ENCODE results near the gene SLC35F6. TPM values are rescaled to one million over a fixed set of nuclear protein-coding genes. Genes with fewer than 3 reads are reported as not detected.
"Not testable (repeated sequence)": the region's sequence is repeated elsewhere in the genome, so short reads cannot be mapped to it uniquely, and the experiment has no call there.

The SLC35F6 gene
- total and polyA plus RNA-seq, 2 donors (not counting 1 experiment from before 2014, with no cell fraction given), result 10.4 to 15.2 TPM

GRCh38 chr2:26758790-26759321 lies 5.2 kb upstream of the SLC35F6 start:
- CTCF ChIA-PET, result no interaction called here
- POLR2A ChIA-PET, result no interaction called here
- no peak overlapping the region for H3K4me2 ChIP-seq (replicated peaks; ENCODE audit: low read depth, low read length, poor library complexity, severe bottlenecking)
- H3K27ac ChIP-seq (ENCODE audit: low read length in 2 of 2), result no peak overlapping the region
- ATAC-seq (ENCODE audit: low read depth) (no peak), DNase-seq (no peak)
- Mint-ChIP-seq H3K9me3 (ENCODE audit: insufficient read depth) (no peaks in the 10 kb centered on the region), H3K4me3 (no peak overlapping the region), H3K27ac (no peak overlapping the region), H3K27me3 (no peaks in the 10 kb centered on the region), H3K4me1 (peaks cover 9% of the 10 kb centered on the region)
- no peaks in the 10 kb centered on the region for H3K36me3 ChIP-seq (replicated peaks in 1 of 2; ENCODE audit: control extremely low read depth in 1 of 2, control insufficient read depth in 1 of 2, extremely low read depth in 1 of 2, insufficient read depth in 2 of 2, low read length in 1 of 2)
- no peaks in the 10 kb centered on the region for H4K20me1 ChIP-seq (ENCODE audit: control insufficient read depth, insufficient read depth, low read length, poor library complexity, severe bottlenecking)
- H2AFZ ChIP-seq (ENCODE audit: insufficient read depth, low read depth, low read length, poor library complexity, severe bottlenecking), result no peak overlapping the region
- no peak for TF ChIP-seq CTCF (IDR thresholded peaks at IDR 0.05)
- no peak for TF ChIP-seq EZH2 (IDR thresholded peaks at IDR 0.05; ENCODE audit: borderline replicate concordance, insufficient read depth, low read depth, low read length, poor library complexity, severe bottlenecking)
- intact Hi-C loops (cut with micrococcal nuclease), result no loop called here
- H3K79me2 ChIP-seq (ENCODE audit: control insufficient read depth, insufficient read depth, low read length), result peaks cover 10% of the 10 kb centered on the region
- no peak overlapping the region for H3K4me3 ChIP-seq (ENCODE audit: control extremely low read depth in 1 of 5, extremely low read depth in 1 of 5, insufficient read depth in 1 of 5, low read depth in 2 of 5, low read length in 4 of 5)
- no peaks in the 10 kb centered on the region for H3K27me3 ChIP-seq (replicated peaks in 1 of 4; ENCODE audit: control extremely low read depth in 1 of 4, control insufficient read depth in 3 of 4, insufficient read depth in 4 of 4, low read length in 3 of 4)
- no peak overlapping the region for H3K9ac ChIP-seq (ENCODE audit: low read length)
- WGBS (ENCODE audit: insufficient coverage), result 95% methylated on average over 6 of the region's 7 CpGs
- no peaks in the 10 kb centered on the region for H3K9me3 ChIP-seq (ENCODE audit: control extremely low read depth in 1 of 3, control insufficient read depth in 2 of 3, insufficient read depth in 1 of 3, low read length in 2 of 3)
- H3K4me1 ChIP-seq (ENCODE audit: control insufficient read depth in 2 of 2, insufficient read depth in 2 of 2, low read length in 2 of 2), result peaks cover 5 to 15% of the 10 kb centered on the region in 2 donors

- Histone ChIP-seq H3K9me3 (ENCODE audit: control extremely low read depth in 1 of 3, control insufficient read depth in 2 of 3, insufficient read depth in 1 of 3, low read length in 2 of 3) (no peaks in the 10 kb centered on the region), H3K79me2 (ENCODE audit: control insufficient read depth, insufficient read depth, low read length) (peaks cover 20% of the 10 kb centered on the region), H3K4me1 (ENCODE audit: control insufficient read depth in 2 of 2, insufficient read depth in 2 of 2, low read length in 2 of 2) (peaks cover 8 to 19% of the 10 kb centered on the region in 2 donors), H3K9ac (ENCODE audit: low read length) (no peak overlapping the region), H4K20me1 (ENCODE audit: control insufficient read depth, insufficient read depth, low read length, poor library complexity, severe bottlenecking) (no peaks in the 10 kb centered on the region), H3K27me3 (replicated peaks in 1 of 4; ENCODE audit: control extremely low read depth in 1 of 4, control insufficient read depth in 3 of 4, insufficient read depth in 4 of 4, low read length in 3 of 4) (no peaks in the 10 kb centered on the region), H3K36me3 (replicated peaks in 1 of 2; ENCODE audit: control extremely low read depth in 1 of 2, control insufficient read depth in 1 of 2, extremely low read depth in 1 of 2, insufficient read depth in 2 of 2, low read length in 1 of 2) (no peaks in the 10 kb centered on the region), H3K27ac (ENCODE audit: low read length in 2 of 2) (no peak overlapping the region), H3K4me2 (replicated peaks; ENCODE audit: low read depth, low read length, poor library complexity, severe bottlenecking) (no peak overlapping the region), H2AFZ (ENCODE audit: insufficient read depth, low read depth, low read length, poor library complexity, severe bottlenecking) (no peak overlapping the region), H3K4me3 (ENCODE audit: control extremely low read depth in 1 of 5, extremely low read depth in 1 of 5, insufficient read depth in 1 of 5, low read depth in 2 of 5, low read length in 4 of 5) (no peak overlapping the region)
- no peak for TF ChIP-seq CTCF (IDR thresholded peaks at IDR 0.05)
- Mint-ChIP-seq H3K27ac (no peak overlapping the region), H3K4me1 (peaks cover 12% of the 10 kb centered on the region), H3K27me3 (no peaks in the 10 kb centered on the region), H3K9me3 (ENCODE audit: insufficient read depth) (no peaks in the 10 kb centered on the region), H3K4me3 (no peak overlapping the region)
- ChIA-PET POLR2A (no interaction called here), CTCF (interaction anchor here (0.7 to 0.8 kb wide), 2 partner anchors 11 to 15 kb away, joined by 3 read pairs; no protein-coding TSS in a partner anchor)
- 93% methylated on average over 2 of the region's 5 CpGs for WGBS (ENCODE audit: insufficient coverage)
- no peak for DNase-seq
- no peak for ATAC-seq (ENCODE audit: low read depth)
- intact Hi-C loops (cut with micrococcal nuclease), result no loop called here
These were observed 4.2 kb upstream of the SLC35F6 start for GRCh38 chr2:26759845-26760244.

DNA sequence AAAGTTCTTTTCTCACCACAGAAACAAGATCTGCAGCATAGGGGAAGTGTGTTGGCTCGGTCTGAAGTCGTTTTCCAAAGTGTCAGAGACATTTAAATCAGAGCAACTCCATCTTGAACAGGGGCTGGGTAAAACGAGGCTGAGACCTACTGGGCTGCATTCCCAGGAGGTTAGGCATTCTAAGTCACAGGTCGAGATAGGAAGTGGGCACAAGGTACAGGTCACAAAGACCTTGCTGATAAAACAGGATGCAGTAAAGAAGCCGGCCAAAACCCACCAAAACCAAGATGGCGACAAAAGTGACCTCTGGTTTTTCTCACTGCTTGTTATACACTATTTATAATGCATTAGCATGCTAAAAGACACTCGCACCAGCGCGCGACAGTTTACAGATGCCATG lies 3.1 kb upstream of the SLC35F6 start:
- CTCF ChIA-PET; H3K4me3 ChIP-seq (ENCODE audit: control extremely low read depth in 1 of 5, extremely low read depth in 1 of 5, insufficient read depth in 1 of 5, low read depth in 2 of 5, low read length in 4 of 5); H3K9me3 Mint-ChIP-seq (ENCODE audit: insufficient read depth); H4K20me1 ChIP-seq (ENCODE audit: control insufficient read depth, insufficient read depth, low read length, poor library complexity, severe bottlenecking); H3K27ac Mint-ChIP-seq; H3K27me3 ChIP-seq (replicated peaks in 1 of 4; ENCODE audit: control extremely low read depth in 1 of 4, control insufficient read depth in 3 of 4, insufficient read depth in 4 of 4, low read length in 3 of 4); H3K4me2 ChIP-seq (replicated peaks; ENCODE audit: low read depth, low read length, poor library complexity, severe bottlenecking); DNase-seq; H3K27me3 Mint-ChIP-seq; H3K9me3 ChIP-seq (ENCODE audit: control extremely low read depth in 1 of 3, control insufficient read depth in 2 of 3, insufficient read depth in 1 of 3, low read length in 2 of 3); intact Hi-C loops (cut with micrococcal nuclease); ATAC-seq (ENCODE audit: low read depth); H3K9ac ChIP-seq (ENCODE audit: low read length); POLR2A ChIA-PET; H2AFZ ChIP-seq (ENCODE audit: insufficient read depth, low read depth, low read length, poor library complexity, severe bottlenecking); H3K4me3 Mint-ChIP-seq; H3K27ac ChIP-seq (ENCODE audit: low read length in 2 of 2); H3K36me3 ChIP-seq (replicated peaks in 1 of 2; ENCODE audit: control extremely low read depth in 1 of 2, control insufficient read depth in 1 of 2, extremely low read depth in 1 of 2, insufficient read depth in 2 of 2, low read length in 1 of 2): not testable (repeated sequence)
- Histone ChIP-seq H3K4me1 (ENCODE audit: control insufficient read depth in 2 of 2, insufficient read depth in 2 of 2, low read length in 2 of 2) (peaks cover 14 to 23% of the 10 kb centered on the region in 2 donors), H3K79me2 (ENCODE audit: control insufficient read depth, insufficient read depth, low read length) (peaks cover 27% of the 10 kb centered on the region)
- peaks cover 15% of the 10 kb centered on the region for H3K4me1 Mint-ChIP-seq
- WGBS (ENCODE audit: insufficient coverage), result 83% methylated on average over 6 of the region's 10 CpGs

Data from B cell (primary cell).